Keratinocyte (primary cell): ENCODE results near the gene PCNX1.

Source experiments
- CTCF ChIP-seq, 3 experiments: IDR thresholded peaks in 1 of 3; conservative IDR thresholded peaks in 1 of 3; optimal IDR thresholded peaks in 1 of 3; 2 replicates in 2 of 3; 3 replicates in 1 of 3; pipeline versions ENCODE3 to v1.5.1; 2011; ENCODE audit warnings: low read length in 3 of 3, mild to moderate bottlenecking in 3 of 3, moderate library complexity in 2 of 3, control low read depth in 1 of 3, inconsistent platforms in 1 of 3; ENCODE audit not compliant: insufficient read depth in 2 of 3; ENCODE audit errors: extremely low read depth in 1 of 3
- EZH2 ChIP-seq: IDR thresholded peaks from one replicate; pipeline ENCODE4 v1.6.1; 2012; ENCODE audit warnings: inconsistent platforms, mild to moderate bottlenecking, low read length, moderate library complexity

GRCh38 chr14:70952485-70952884 is 45.2 kb downstream of the PCNX1 start:
- TF ChIP-seq EZH2: no peak
- TF ChIP-seq CTCF (optimal IDR thresholded peaks at IDR 0.05 in 1 of 3, IDR thresholded peaks at IDR 0.05 in 1 of 3, conservative IDR thresholded peaks at IDR 0.05 in 1 of 3; ENCODE audit: extremely low read depth in 1 of 3, insufficient read depth in 2 of 3, low read length in 3 of 3): no peak
